Measurements from ENCODE around the gene CDX1.

The CDX1 gene

GRCh38 chr5:150177721-150178120 is 11.1 kb downstream of the CDX1 start:
- TF ChIP-seq CTCF (IDR thresholded peaks at IDR 0.05) = no peak
- H3K9me3 ChIP-seq = no peaks in the 10 kb centered on the region
- H3K27me3 ChIP-seq = no peaks in the 10 kb centered on the region
- H3K36me3 ChIP-seq = no peaks in the 10 kb centered on the region
- H3K4me3 ChIP-seq (ENCODE audit: low read depth in 1 of 2, low read length in 1 of 2) = no peak overlapping the region
- H3K4me1 ChIP-seq (ENCODE audit: control insufficient read depth in 1 of 2, insufficient read depth in 1 of 2, low read depth in 1 of 2, low read length in 1 of 2) = no peaks in the 10 kb centered on the region
- no peak overlapping the region for H3K27ac ChIP-seq

- TF ChIP-seq CTCF (IDR thresholded peaks at IDR 0.05) = no peak
- no peaks in the 10 kb centered on the region for H3K4me1 ChIP-seq (ENCODE audit: control insufficient read depth in 1 of 2, insufficient read depth in 1 of 2, low read depth in 1 of 2, low read length in 1 of 2)
- H3K4me3 ChIP-seq (ENCODE audit: low read depth in 1 of 2, low read length in 1 of 2) = no peak overlapping the region
- H3K27me3 ChIP-seq = no peaks in the 10 kb centered on the region
- no peaks in the 10 kb centered on the region for H3K36me3 ChIP-seq
- no peak overlapping the region for H3K27ac ChIP-seq
- no peaks in the 10 kb centered on the region for H3K9me3 ChIP-seq
Observed at GRCh38 chr5:150178262-150178661, 11.7 kb downstream of the CDX1 start.

- H3K36me3 ChIP-seq = no peaks in the 10 kb centered on the region
- no peak overlapping the region for H3K4me3 ChIP-seq (ENCODE audit: low read depth in 1 of 2, low read length in 1 of 2)
- no peaks in the 10 kb centered on the region for H3K9me3 ChIP-seq
- H3K27me3 ChIP-seq = no peaks in the 10 kb centered on the region
- H3K27ac ChIP-seq = no peak overlapping the region
- no peak for TF ChIP-seq CTCF (IDR thresholded peaks at IDR 0.05)
- H3K4me1 ChIP-seq (ENCODE audit: control insufficient read depth in 1 of 2, insufficient read depth in 1 of 2, low read depth in 1 of 2, low read length in 1 of 2) = no peaks in the 10 kb centered on the region
Observed at GRCh38 chr5:150179019-150179620, 12.5 kb downstream of the CDX1 start.

GRCh38 chr5:150180241-150181026 is 13.9 kb downstream of the CDX1 start:
- no peaks in the 10 kb centered on the region for H3K9me3 ChIP-seq
- H3K36me3 ChIP-seq = no peaks in the 10 kb centered on the region
- TF ChIP-seq CTCF (IDR thresholded peaks at IDR 0.05) = no peak
- no peak overlapping the region for H3K27ac ChIP-seq
- H3K27me3 ChIP-seq = no peaks in the 10 kb centered on the region
- peaks cover 4 to 8% of the 10 kb centered on the region in 2 experiments for H3K4me1 ChIP-seq (ENCODE audit: control insufficient read depth in 1 of 2, insufficient read depth in 1 of 2, low read depth in 1 of 2, low read length in 1 of 2)
- H3K4me3 ChIP-seq (ENCODE audit: low read depth in 1 of 2, low read length in 1 of 2) = no peak overlapping the region

GRCh38 chr5:150181027-150181426 is 14.4 kb downstream of the CDX1 start:
- Histone ChIP-seq H3K9me3 (no peaks in the 10 kb centered on the region), H3K27me3 (no peaks in the 10 kb centered on the region), H3K4me1 (ENCODE audit: control insufficient read depth in 1 of 2, insufficient read depth in 1 of 2, low read depth in 1 of 2, low read length in 1 of 2) (peaks cover 10 to 14% of the 10 kb centered on the region in 2 experiments), H3K36me3 (no peaks in the 10 kb centered on the region), H3K4me3 (ENCODE audit: low read depth in 1 of 2, low read length in 1 of 2) (no peak overlapping the region), H3K27ac (no peak overlapping the region)
- no peak for TF ChIP-seq CTCF (IDR thresholded peaks at IDR 0.05)

Measured in neutrophil (primary cell).